Activated CD4-positive, alpha-beta T cell treated with anti-CD3 and anti-CD28 coated beads, Interleukin-2, amount 50 U/mL, for 1 hour (primary cell): ENCODE results near the gene ST6GALNAC3.
"Not testable (repeated sequence)": the region's sequence is repeated elsewhere in the genome, so short reads cannot be mapped to it uniquely, and the experiment has no call there.

Experiments
- DNase-seq: peaks from one replicate; pipeline ENCODE4 v3.0.0-alpha.2; 2020

The ST6GALNAC3 gene

GRCh38 chr1:76075188-76075489 is 593 bp downstream of the ST6GALNAC3 start:
- DNase-seq: no peak

GRCh38 chr1:76075877-76076276 is 1.3 kb downstream of the ST6GALNAC3 start:
- DNase-seq: no peak

- no peak for DNase-seq
These were observed 5.1 kb downstream of the ST6GALNAC3 start for GRCh38 chr1:76079475-76080227.

- no peak for DNase-seq
These were observed 6.1 kb downstream of the ST6GALNAC3 start for GRCh38 chr1:76080552-76081079.

GRCh38 chr1:76082062-76082461 is 7.5 kb downstream of the ST6GALNAC3 start:
- DNase-seq: no peak

GRCh38 chr1:76083189-76083588 is 8.6 kb downstream of the ST6GALNAC3 start:
- no peak for DNase-seq

GRCh38 chr1:76084029-76084627 is 9.6 kb downstream of the ST6GALNAC3 start:
- no peak for DNase-seq

GRCh38 chr1:76084685-76085084 is 10.1 kb downstream of the ST6GALNAC3 start:
- no peak for DNase-seq

GRCh38 chr1:76086109-76086508 is 11.6 kb downstream of the ST6GALNAC3 start:
- no peak for DNase-seq

- no peak for DNase-seq
These were observed 12.1 kb downstream of the ST6GALNAC3 start for GRCh38 chr1:76086597-76086996.

- no peak for DNase-seq
These were observed 16.0 kb downstream of the ST6GALNAC3 start for GRCh38 chr1:76090283-76091203.

GRCh38 chr1:76092812-76093211 is 18.3 kb downstream of the ST6GALNAC3 start:
- no peak for DNase-seq

- no peak for DNase-seq
These were observed 19.2 kb downstream of the ST6GALNAC3 start for GRCh38 chr1:76093522-76094312.

- no peak for DNase-seq
These were observed 21.3 kb downstream of the ST6GALNAC3 start for GRCh38 chr1:76095802-76096201.

GRCh38 chr1:76097064-76097463 is 22.5 kb downstream of the ST6GALNAC3 start:
- not testable (repeated sequence) for DNase-seq

- no peak for DNase-seq
These were observed 24.3 kb downstream of the ST6GALNAC3 start for GRCh38 chr1:76098845-76099244.

GRCh38 chr1:76101548-76101947 is 27.0 kb downstream of the ST6GALNAC3 start:
- DNase-seq: no peak

- DNase-seq: no peak
These were observed 27.5 kb downstream of the ST6GALNAC3 start for GRCh38 chr1:76102046-76102445.

GRCh38 chr1:76103034-76103433 is 28.5 kb downstream of the ST6GALNAC3 start:
- DNase-seq: no peak

- DNase-seq: no peak
These were observed 30.8 kb downstream of the ST6GALNAC3 start for GRCh38 chr1:76105372-76105771.

GRCh38 chr1:76106251-76106650 is 31.7 kb downstream of the ST6GALNAC3 start:
- no peak for DNase-seq

- no peak for DNase-seq
These were observed 32.2 kb downstream of the ST6GALNAC3 start for GRCh38 chr1:76106719-76107235.
